ENCODE measurements around the gene ULBP1.
"Not testable (repeated sequence)": the region's sequence is repeated elsewhere in the genome, so short reads cannot be mapped to it uniquely, and the experiment has no call there.

ULBP1 gene

DNA sequence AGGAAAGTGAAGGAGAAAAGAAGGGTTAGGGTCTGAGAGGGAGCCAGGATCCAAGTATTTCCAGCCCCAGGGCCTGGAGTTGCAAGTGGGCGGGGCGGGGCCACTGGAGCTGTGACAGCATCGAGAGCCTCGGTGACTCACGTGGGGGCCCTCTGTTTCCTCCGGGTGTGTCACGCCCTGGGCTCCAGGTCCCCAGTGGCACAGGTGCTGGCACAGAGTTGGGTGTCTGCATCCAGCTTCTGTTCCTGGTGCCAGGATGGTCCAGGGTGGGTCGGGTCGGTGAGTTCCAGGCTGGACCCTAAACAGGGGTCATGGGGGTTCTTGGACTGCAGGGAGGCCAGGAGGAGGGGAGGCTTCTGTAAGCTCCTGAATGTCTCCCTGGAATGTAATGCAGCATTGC, 44.8 kb downstream of the ULBP1 start:
- DNase-seq, result no peak

DNA sequence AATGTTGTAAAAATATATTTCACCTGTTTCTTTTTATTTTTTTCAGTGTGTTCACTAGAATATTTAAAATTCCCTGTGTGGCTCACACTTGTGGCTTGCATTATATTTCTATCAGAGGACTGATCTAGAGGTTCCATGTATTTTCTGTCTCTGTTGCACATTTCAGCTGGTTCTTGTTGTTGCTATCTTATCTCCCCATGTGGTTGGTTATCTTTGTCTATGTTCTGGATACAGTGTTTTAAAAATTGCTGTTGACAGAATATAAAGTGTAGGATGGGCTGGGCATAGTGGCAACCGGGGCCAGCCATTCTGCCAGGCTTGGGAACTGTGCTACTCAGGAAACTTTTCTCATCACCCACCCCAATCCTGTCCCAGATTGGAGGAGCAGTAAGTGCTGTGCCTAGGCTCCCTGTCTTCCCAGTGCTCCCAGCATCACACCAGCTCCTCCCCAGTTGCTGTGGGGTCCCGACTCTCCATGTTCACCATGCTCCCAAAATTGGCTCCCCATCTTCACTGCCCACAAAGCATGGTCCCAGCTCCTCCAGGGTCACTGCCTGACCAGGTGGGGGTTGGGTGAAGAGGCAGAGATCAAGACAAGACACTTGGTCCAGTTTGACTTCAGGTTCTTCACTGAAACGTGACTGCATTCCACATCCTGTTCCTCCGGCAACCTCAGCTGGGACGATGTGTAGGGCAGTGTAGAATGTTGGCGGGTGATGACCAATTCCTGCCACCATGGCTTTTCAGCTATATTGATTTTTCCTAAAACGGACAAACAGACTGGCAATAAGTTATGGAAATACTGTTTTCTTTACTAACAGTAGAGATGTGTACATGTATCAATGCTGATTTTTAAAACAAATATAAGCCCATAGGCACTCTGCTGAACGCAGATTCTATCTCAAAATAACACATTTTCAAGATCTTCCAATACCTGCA, 49.4 kb downstream of the ULBP1 start:
- not testable (repeated sequence) for DNase-seq

DNA sequence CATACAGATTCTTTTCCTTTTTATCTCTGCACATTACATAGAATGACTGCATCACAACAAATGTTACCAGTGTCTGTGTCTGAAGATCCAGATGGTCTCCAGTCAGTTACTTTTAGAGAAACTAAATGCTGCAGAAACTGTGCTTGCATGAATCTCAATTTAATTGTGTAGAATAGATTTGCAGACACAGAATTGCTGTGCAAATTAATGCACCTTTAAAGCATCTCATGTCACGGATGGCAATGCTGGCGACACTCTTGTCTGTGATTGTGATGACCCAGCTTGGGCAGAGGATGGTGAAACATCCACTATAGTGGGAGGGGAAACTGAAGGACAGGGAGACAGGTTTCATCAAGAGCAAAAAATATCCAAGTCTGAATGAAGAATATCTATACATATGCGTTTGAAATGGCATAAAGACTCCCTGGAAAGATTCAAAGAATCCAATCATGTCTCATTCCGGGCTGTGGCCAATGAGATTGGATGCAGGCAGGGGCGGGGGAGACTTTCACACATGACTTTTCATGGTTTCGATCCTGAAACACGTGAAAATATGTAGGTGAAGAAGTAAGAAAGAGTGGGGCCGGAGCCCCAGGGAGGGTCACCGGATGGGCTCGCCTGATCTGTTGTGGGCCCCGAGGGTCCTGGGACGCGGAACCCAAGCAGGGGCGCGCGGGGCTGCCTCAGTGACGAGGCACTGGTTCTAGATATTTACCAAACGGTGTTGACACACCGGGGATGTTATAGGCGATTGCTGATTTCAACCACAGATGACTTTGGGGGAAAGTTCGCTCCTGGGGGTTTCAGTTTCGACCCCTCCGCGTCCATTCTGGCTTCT, 50.3 kb downstream of the ULBP1 start:
- DNase-seq, result not testable (repeated sequence)

DNA sequence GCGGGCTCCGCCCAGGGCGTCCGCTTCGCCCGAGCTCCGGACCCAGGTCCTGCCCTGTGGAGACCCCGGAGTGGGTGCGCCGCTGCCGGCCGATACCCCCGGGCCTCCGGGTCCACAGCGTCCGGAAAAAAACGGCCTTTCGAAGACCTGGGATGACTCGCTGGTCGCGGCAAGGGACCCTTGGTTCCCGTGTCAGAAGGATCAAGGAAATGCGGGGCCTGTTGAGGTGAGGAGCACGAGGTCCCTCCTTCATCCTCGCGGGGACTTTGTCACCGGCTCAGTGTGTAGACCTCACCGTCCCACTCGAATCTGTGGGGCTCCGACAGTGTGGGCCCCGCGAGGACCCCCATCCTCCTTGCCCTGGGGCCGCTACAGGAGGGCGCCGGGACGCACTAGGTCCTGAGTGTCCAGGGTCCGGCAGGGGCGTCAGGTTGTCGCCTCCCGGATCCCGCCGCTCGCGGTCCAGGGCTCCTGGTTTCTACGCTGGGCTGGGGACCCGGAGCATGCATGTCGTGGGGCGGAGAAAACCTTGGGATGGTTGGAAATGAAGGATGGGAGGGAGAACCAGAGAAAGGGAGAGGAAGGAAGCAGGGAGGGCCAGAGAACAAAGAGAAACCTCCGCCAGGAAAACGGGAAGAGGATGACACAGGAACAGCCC, 51.0 kb downstream of the ULBP1 start:
- not testable (repeated sequence) for DNase-seq

DNA sequence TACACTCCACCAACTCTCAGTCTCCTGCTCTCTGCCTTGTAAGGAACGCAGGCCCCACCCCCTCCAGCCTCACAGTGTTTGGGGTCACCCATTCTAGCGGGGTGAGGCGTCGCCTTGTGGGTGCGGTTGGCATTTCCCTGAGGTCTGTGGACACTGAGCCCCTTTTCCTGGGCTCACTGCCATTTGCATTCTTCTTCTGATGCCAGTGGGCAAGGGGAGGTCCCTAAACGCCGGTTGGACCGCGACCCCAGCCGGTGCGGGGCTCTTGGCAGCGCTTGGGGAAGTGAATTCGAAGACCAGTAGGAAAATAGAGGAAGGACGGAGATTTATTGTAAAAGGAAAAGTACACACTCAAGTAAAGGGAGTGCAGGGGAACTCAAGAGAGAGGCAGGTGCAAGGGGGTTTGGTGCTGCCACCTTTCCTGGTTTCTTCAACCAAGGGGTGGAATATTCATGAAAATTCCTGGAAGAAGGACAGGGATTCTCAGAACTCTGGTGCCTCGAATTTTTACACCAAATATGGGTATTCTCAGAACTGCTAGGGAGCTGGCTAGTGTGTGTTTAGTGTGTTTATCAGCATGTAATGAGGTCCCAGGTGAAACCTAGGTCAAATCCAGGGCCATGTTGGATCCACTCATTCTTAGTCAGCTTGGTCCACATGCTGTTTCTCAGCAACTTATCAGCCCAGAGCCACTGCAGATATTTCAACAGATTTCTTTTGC, 51.7 kb downstream of the ULBP1 start:
- DNase-seq, result peak in 1 of 2 donors; percentile 30

DNA sequence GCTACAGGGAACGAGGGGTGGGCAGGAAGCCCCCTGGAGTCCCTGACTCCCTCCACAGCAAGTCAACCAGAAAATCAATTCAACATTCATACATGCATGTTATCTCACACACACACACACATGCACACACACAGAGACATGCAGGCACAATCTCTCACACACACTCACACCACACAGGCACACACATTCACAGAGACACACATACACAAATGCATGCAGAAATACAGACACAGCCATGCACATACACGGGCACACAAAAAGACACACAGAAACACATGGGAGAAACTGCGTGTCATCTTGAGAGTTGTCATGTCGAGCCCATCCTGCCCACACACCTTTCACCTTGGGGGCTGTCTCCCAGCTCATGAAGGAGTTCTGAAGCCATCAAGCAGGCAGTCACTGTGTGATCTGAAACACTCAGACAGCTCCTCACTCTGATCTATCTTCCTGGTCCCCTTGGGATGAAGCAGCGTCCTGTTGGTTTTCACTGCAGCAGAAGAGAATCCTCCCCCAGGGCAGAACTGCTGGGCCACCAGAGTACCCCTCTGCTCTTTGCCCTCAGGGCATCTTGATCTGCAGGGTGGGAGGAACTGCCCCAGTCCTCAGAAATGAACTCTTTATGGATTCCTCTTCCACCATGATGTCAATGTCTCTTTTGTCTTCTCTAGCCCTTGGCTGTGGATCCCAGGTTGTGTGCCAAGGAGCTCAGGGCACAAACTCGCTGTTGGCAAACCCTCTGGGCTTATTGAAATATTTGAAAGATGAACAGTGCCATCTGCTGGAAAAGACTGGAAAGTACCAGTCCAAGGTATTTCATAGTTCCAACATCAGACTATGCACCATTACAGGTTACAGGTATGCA, 52.8 kb downstream of the ULBP1 start:
- peak; percentile 62 to 83 for DNase-seq

DNA sequence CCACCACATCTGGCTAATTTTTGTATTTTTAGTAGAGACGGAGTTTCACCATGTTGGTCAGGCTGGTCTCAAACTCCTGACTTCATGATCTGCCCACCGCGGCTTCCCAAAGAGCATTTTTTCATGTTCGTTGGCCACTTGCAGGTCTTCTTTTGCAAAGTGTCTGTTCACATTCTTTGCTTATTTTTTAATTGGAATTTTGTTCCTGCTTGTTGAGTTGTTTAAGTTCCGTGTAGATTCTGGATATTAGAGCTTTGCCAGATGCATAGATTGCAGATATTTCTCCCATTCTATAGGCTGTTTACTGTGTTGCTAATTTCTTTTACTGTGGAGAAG, 53.4 kb downstream of the ULBP1 start:
- not testable (repeated sequence) for DNase-seq

DNA sequence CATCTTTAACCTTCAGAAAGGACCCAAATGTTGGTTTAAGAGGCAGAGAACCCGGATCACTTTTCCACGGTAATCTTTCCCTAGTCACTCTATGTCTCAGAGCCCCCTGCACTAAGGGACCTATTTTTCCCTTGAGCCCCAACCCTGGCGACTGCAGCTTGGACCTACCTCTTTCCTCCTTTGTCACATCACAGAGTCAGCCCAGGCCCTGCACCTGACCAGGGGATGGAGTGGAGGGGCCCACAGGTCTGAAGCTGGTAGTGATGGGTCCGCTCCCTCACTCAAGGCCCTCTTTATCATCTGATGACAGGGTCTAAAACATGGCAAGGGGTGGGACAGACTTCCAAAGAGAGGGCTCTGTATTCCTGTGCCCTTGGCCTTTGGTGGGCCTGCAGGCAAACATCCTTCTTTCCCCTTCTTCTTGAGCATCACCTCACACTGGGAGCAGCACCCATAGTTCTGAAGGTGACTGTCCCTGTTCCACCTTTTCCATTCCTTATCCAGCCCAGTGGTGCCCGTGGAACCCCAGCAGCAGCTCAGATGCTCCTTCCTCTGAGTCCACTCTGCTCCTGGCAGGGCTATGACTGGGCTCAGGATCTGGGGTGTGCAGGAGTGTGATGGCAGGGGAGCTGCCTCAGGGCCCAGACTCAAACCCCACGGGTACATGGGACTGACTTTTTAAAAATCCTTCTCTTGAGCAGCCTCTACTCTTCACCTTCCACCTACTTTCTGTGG, 55.3 kb downstream of the ULBP1 start:
- no peak for DNase-seq

DNA sequence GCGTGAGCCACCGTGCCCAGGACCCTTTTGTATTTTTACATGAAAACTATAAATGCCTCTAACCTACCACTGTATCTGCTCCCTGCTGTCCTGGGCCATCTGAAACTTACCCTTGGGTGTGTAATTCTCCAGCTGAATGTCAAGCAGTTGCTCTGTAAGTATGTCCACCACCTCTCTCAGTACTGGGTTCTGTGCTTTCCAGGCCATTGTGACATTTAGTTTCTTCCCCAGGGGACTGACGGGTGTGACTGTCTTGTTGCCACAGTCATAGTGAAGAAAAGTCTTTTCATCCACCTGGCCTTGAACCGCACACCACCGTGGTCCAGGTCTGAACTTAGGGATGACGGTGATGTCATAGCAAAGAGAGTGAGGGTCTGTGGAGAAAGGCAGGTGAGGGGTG, 58.1 kb downstream of the ULBP1 start:
- not testable (repeated sequence) for DNase-seq
